Measurements from ENCODE around the gene IGFL1.
"Not testable (repeated sequence)": the region's sequence is repeated elsewhere in the genome, so short reads cannot be mapped to it uniquely, and the experiment has no call there.

Gene IGFL1

DNA sequence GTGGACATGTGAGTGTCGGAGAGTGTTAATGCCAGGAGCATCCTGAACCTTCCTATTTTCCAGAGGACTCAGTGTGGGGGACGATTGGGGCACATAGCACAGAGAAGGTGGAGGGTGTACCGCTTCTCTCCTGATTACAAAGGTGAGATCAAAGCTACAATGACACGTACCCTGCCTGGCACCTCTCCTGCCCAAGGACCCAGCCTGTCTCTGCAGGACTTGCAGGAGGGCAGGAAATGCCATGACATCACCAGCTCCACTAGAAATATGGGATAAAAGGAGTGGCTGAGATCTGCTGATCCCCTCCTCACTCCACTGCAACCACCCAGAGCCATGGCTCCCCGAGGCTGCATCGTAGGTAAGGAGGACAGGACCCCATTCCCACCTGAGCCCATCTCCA lies at the start of gene IGFL1:
IGFL1 (plus strand) TSS at position 301 of the 400 bp plus-strand sequence; CDS start at position 334, 33 bp downstream.
- no peaks in the 10 kb centered on the region for H3K36me3 ChIP-seq (ENCODE audit: control insufficient read depth in 1 of 2, insufficient read depth in 2 of 2, low read length in 2 of 2)
- no peaks in the 10 kb centered on the region for H3K4me1 ChIP-seq (ENCODE audit: control insufficient read depth in 1 of 2, insufficient read depth in 2 of 2, low read length in 2 of 2)
- H3K9me3 ChIP-seq (ENCODE audit: control insufficient read depth in 1 of 2, low read length in 2 of 2) = no peaks in the 10 kb centered on the region
- no peak within 1 kb of the TSS for H3K27ac ChIP-seq (ENCODE audit: low read length)
- H3K4me3 ChIP-seq (ENCODE audit: low read depth in 1 of 2, low read length in 2 of 2) = no peak within 1 kb of the TSS
- peaks cover 5% of the 10 kb centered on the region for H3K27me3 ChIP-seq (ENCODE audit: low read depth, low read length)

DNA sequence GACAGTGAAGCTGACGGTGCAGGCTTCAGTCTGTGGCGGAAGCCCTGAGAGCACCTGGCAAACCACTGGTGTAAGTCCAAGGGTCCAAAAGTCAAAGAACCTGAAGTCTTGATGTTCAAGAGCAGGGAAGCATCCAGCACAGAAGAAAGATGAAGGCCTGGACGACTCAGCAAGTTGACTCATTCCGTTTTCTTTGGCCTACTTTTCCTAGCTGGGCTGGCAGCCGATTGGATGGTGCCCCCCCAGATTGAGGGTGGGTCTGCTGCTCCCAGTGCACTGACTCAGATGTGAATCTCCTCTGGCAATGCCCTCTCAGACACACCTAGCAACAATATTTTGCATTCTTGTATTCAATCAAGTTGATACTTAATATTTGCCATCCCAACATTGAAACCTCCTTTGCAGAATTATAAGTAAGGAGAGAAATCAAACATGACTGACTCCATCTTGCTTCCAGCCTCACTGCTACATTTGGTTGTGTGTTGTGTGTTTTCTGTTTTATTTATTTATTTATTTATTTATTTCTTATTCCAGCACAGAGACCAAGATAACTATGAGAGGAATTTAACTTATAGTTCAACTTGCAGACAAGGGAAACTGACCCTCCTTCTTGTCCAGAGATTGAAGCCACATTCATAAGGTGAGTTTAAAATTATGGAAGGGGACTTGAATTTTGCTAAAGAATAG lies 48.7 kb upstream of the IGFL1 start:
- H3K4me1 ChIP-seq (ENCODE audit: control insufficient read depth in 1 of 2, insufficient read depth in 2 of 2, low read length in 2 of 2) = no peaks in the 10 kb centered on the region
- H3K27ac ChIP-seq (ENCODE audit: low read length) = no peak overlapping the region
- H3K9me3 ChIP-seq (ENCODE audit: control insufficient read depth in 1 of 2, low read length in 2 of 2) = no peaks in the 10 kb centered on the region
- no peak overlapping the region for H3K4me3 ChIP-seq (ENCODE audit: low read depth in 1 of 2, low read length in 2 of 2)
- no peaks in the 10 kb centered on the region for H3K36me3 ChIP-seq (ENCODE audit: control insufficient read depth in 1 of 2, insufficient read depth in 2 of 2, low read length in 2 of 2)
- H3K27me3 ChIP-seq (ENCODE audit: low read depth, low read length) = peaks cover 4% of the 10 kb centered on the region

DNA sequence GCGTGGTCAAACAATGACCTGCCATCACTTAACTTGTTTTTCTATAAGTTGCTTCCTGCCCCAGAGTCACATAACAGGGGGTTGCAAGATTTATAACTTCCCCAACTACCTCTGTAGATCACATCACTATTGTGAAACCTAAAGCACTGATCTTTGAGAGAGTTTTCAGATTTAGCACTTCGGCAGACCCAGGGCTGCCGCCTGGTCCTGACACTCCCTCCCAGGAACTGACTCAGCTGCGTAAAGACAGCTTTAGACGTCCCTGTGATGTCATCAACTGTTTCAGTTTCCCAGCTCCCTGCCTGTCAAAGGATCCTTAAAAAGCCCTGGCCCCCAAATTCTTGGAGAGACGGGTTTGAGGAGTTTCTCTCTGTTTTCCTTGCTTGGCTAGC lies 48.2 kb upstream of the IGFL1 start:
- Histone ChIP-seq H3K4me3 (ENCODE audit: low read depth in 1 of 2, low read length in 2 of 2) (no peak overlapping the region), H3K36me3 (ENCODE audit: control insufficient read depth in 1 of 2, insufficient read depth in 2 of 2, low read length in 2 of 2) (no peaks in the 10 kb centered on the region), H3K27ac (ENCODE audit: low read length) (no peak overlapping the region), H3K4me1 (ENCODE audit: control insufficient read depth in 1 of 2, insufficient read depth in 2 of 2, low read length in 2 of 2) (no peaks in the 10 kb centered on the region), H3K9me3 (ENCODE audit: control insufficient read depth in 1 of 2, low read length in 2 of 2) (no peaks in the 10 kb centered on the region), H3K27me3 (ENCODE audit: low read depth, low read length) (peaks cover 4% of the 10 kb centered on the region)

GRCh38 chr19:46182476-46182875 lies 47.1 kb upstream of the IGFL1 start:
- no peak overlapping the region for H3K4me3 ChIP-seq (ENCODE audit: low read depth in 1 of 2, low read length in 2 of 2)
- no peak overlapping the region for H3K27ac ChIP-seq (ENCODE audit: low read length)
- H3K9me3 ChIP-seq (ENCODE audit: control insufficient read depth in 1 of 2, low read length in 2 of 2) = no peaks in the 10 kb centered on the region
- no peaks in the 10 kb centered on the region for H3K36me3 ChIP-seq (ENCODE audit: control insufficient read depth in 1 of 2, insufficient read depth in 2 of 2, low read length in 2 of 2)
- peaks cover 4% of the 10 kb centered on the region for H3K27me3 ChIP-seq (ENCODE audit: low read depth, low read length)
- H3K4me1 ChIP-seq (ENCODE audit: control insufficient read depth in 1 of 2, insufficient read depth in 2 of 2, low read length in 2 of 2) = no peaks in the 10 kb centered on the region

DNA sequence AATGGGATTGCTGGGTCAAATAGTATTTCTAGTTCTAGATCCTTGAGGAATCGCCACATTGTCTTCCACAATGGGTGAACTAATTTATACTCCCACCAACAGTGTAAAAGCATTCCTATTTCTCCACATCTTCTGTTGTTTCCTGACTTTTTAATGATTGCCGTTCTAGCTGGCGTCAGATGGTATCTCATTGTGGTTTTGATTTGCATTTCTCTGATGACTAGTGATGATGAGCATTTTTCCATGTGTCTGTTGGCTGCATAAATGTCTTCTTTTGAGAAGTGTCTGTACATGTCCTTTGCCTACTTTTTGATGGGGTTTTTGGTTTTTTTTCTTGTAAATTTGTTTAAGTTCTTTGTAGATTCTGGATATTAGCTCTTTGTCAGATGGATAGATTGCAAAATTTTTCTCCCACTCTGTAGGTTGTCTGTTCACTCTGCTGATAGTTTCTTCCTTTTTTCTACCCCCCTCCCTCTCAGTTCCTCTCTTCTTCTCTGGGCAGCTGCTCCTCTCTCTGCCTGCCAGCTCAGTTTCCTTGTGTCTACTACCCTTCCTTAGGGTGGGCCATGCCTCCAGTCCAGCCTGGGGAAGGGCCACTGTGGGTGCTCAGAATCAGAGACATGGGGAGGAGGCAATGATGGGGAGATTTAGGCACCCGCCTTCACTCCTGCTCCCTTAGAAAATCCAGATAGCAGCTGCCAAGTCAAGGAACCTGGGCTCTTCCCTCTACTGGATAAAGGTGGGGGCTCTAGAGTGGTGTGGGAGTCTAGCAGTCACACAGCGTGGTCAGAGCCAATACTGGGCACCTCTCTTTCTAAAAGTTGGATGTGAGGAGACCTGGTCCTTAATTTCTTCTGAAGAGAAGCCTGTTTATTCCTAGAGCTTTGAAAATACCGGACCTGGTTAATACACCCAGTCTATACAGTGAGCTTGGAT lies 44.5 kb upstream of the IGFL1 start:
- H3K27ac ChIP-seq (ENCODE audit: low read length); H3K4me1 ChIP-seq (ENCODE audit: control insufficient read depth in 1 of 2, insufficient read depth in 2 of 2, low read length in 2 of 2); H3K4me3 ChIP-seq (ENCODE audit: low read depth in 1 of 2, low read length in 2 of 2); H3K9me3 ChIP-seq (ENCODE audit: control insufficient read depth in 1 of 2, low read length in 2 of 2); H3K27me3 ChIP-seq (ENCODE audit: low read depth, low read length); H3K36me3 ChIP-seq (ENCODE audit: control insufficient read depth in 1 of 2, insufficient read depth in 2 of 2, low read length in 2 of 2): not testable (repeated sequence)

- Histone ChIP-seq H3K4me1 (ENCODE audit: control insufficient read depth in 1 of 2, insufficient read depth in 2 of 2, low read length in 2 of 2) (no peaks in the 10 kb centered on the region), H3K27me3 (ENCODE audit: low read depth, low read length) (no peaks in the 10 kb centered on the region)
These were observed 43.3 kb upstream of the IGFL1 start for GRCh38 chr19:46186101-46186716.

DNA sequence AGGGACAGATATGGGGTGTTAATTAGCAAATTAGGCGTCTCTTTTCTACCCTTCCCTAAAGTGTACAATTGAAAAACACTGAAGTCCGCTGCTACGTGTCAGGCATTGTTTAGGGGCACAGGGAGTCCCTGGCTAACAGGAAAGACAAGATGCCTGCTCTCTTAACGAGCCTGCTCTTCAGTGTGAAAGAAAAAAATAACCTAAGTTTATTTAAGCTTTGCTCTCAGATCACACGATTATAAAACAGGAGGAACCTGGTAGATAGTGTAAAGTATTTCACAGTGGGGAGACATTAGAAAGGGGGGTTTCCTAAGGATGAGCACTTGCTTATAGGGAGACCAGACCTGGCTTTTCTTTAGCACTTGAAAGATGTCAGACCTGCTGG lies 42.8 kb upstream of the IGFL1 start:
- no peak overlapping the region for H3K4me3 ChIP-seq (ENCODE audit: low read depth in 1 of 2, low read length in 2 of 2)
- H3K36me3 ChIP-seq (ENCODE audit: control insufficient read depth in 1 of 2, insufficient read depth in 2 of 2, low read length in 2 of 2) = no peaks in the 10 kb centered on the region
- H3K27ac ChIP-seq (ENCODE audit: low read length) = no peak overlapping the region
- H3K27me3 ChIP-seq (ENCODE audit: low read depth, low read length) = no peaks in the 10 kb centered on the region
- H3K9me3 ChIP-seq (ENCODE audit: control insufficient read depth in 1 of 2, low read length in 2 of 2) = no peaks in the 10 kb centered on the region
- H3K4me1 ChIP-seq (ENCODE audit: control insufficient read depth in 1 of 2, insufficient read depth in 2 of 2, low read length in 2 of 2) = no peaks in the 10 kb centered on the region

More at GRCh38 chr19:46186101-46186716, 43.3 kb upstream of the IGFL1 start:
- no peaks in the 10 kb centered on the region for H3K9me3 ChIP-seq (ENCODE audit: control insufficient read depth in 1 of 2, low read length in 2 of 2)
- no peak overlapping the region for H3K27ac ChIP-seq (ENCODE audit: low read length)
- no peak overlapping the region for H3K4me3 ChIP-seq (ENCODE audit: low read depth in 1 of 2, low read length in 2 of 2)
- no peaks in the 10 kb centered on the region for H3K36me3 ChIP-seq (ENCODE audit: control insufficient read depth in 1 of 2, insufficient read depth in 2 of 2, low read length in 2 of 2)

- no peaks in the 10 kb centered on the region for H3K36me3 ChIP-seq (ENCODE audit: control insufficient read depth in 1 of 2, insufficient read depth in 2 of 2, low read length in 2 of 2)
- no peak overlapping the region for H3K4me3 ChIP-seq (ENCODE audit: low read depth in 1 of 2, low read length in 2 of 2)
- no peaks in the 10 kb centered on the region for H3K9me3 ChIP-seq (ENCODE audit: control insufficient read depth in 1 of 2, low read length in 2 of 2)
- no peaks in the 10 kb centered on the region for H3K4me1 ChIP-seq (ENCODE audit: control insufficient read depth in 1 of 2, insufficient read depth in 2 of 2, low read length in 2 of 2)
- no peak overlapping the region for H3K27ac ChIP-seq (ENCODE audit: low read length)
- no peaks in the 10 kb centered on the region for H3K27me3 ChIP-seq (ENCODE audit: low read depth, low read length)
These were observed 39.3 kb upstream of the IGFL1 start for GRCh38 chr19:46189971-46190888.

DNA sequence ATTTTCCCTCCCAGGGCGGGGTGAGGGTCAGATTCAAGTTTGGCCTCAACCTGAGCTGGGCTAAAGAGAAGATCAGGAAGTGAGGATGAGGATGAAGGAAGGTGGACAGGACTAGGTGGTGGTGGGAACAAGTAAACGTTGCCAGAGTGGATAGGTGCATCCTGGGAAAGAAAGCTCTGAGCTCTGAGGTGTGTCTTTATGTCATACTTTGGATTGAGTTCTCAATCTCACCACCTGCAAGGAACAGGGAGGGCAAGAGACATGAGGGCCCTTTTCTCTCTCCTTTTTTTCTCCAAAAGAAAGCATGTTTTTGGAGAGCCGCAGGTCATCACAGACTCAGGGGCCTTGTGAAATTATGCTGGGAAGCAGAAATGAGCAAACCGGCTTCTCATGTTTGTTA lies 38.2 kb upstream of the IGFL1 start:
- Histone ChIP-seq H3K9me3 (ENCODE audit: control insufficient read depth in 1 of 2, low read length in 2 of 2) (no peaks in the 10 kb centered on the region), H3K4me3 (ENCODE audit: low read depth in 1 of 2, low read length in 2 of 2) (no peak overlapping the region), H3K36me3 (ENCODE audit: control insufficient read depth in 1 of 2, insufficient read depth in 2 of 2, low read length in 2 of 2) (no peaks in the 10 kb centered on the region), H3K27me3 (ENCODE audit: low read depth, low read length) (no peaks in the 10 kb centered on the region), H3K4me1 (ENCODE audit: control insufficient read depth in 1 of 2, insufficient read depth in 2 of 2, low read length in 2 of 2) (no peaks in the 10 kb centered on the region), H3K27ac (ENCODE audit: low read length) (no peak overlapping the region)

DNA sequence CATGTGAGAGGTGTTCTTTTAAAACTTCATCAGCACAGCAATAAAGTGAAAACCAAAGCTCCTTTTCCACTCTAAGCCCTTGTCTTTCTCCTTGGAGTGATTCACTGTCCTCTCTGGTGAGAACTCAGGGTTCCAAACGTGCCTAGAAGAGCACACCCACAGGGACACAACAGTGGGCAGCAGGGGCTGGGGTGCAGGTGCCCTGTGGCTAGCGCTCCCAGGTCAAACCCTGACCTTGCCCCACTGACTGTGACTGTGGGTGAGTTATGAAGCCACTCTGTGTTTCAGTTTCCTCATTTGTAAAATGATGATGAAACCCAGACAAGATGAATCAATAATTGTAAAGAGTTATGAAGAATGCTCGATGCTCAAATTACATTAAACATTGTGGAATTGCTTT lies 37.6 kb upstream of the IGFL1 start:
- H3K27me3 ChIP-seq (ENCODE audit: low read depth, low read length) = no peaks in the 10 kb centered on the region

GRCh38 chr19:46192626-46192991 lies 36.9 kb upstream of the IGFL1 start:
- H3K4me1 ChIP-seq (ENCODE audit: control insufficient read depth in 1 of 2, insufficient read depth in 2 of 2, low read length in 2 of 2); H3K27me3 ChIP-seq (ENCODE audit: low read depth, low read length); H3K36me3 ChIP-seq (ENCODE audit: control insufficient read depth in 1 of 2, insufficient read depth in 2 of 2, low read length in 2 of 2); H3K4me3 ChIP-seq (ENCODE audit: low read depth in 1 of 2, low read length in 2 of 2); H3K27ac ChIP-seq (ENCODE audit: low read length); H3K9me3 ChIP-seq (ENCODE audit: control insufficient read depth in 1 of 2, low read length in 2 of 2): not testable (repeated sequence)

More for the DNA sequence above, 37.6 kb upstream of the IGFL1 start:
- H3K9me3 ChIP-seq (ENCODE audit: control insufficient read depth in 1 of 2, low read length in 2 of 2) = no peaks in the 10 kb centered on the region
- no peak overlapping the region for H3K4me3 ChIP-seq (ENCODE audit: low read depth in 1 of 2, low read length in 2 of 2)
- H3K36me3 ChIP-seq (ENCODE audit: control insufficient read depth in 1 of 2, insufficient read depth in 2 of 2, low read length in 2 of 2) = no peaks in the 10 kb centered on the region
- no peak overlapping the region for H3K27ac ChIP-seq (ENCODE audit: low read length)
- H3K4me1 ChIP-seq (ENCODE audit: control insufficient read depth in 1 of 2, insufficient read depth in 2 of 2, low read length in 2 of 2) = no peaks in the 10 kb centered on the region

Measured in muscle layer of duodenum (tissue), 2 donors.